GM18505 (cell line): Measurements from ENCODE around the gene FXYD5.
"Not testable (repeated sequence)": the region's sequence is repeated elsewhere in the genome, so short reads cannot be mapped to it uniquely, and the experiment has no call there.

Experiments used
- ATAC-seq: cut with Tn5 transposase; IDR thresholded peaks from one replicate; pipeline ENCODE4 v1.9.1; 2021; ENCODE audit not compliant: unreplicated experiment
- POLR2A ChIP-seq: IDR thresholded peaks from 4 replicates; pipeline ENCODE4 v1.6.1; 2011; ENCODE audit warnings: borderline replicate concordance; ENCODE audit not compliant: insufficient read depth, insufficient read length; ENCODE audit errors: extremely low read depth

Gene FXYD5

GRCh38 chr19:35171730-35172129 is 17.2 kb downstream of the FXYD5 start:
- no peak for TF ChIP-seq POLR2A
- no peak for ATAC-seq

- no peak for ATAC-seq
- no peak for TF ChIP-seq POLR2A
Measured at GRCh38 chr19:35174226-35174625, 19.7 kb downstream of the FXYD5 start.

- ATAC-seq: no peak
- TF ChIP-seq POLR2A: no peak
Measured at GRCh38 chr19:35176181-35176570, 21.6 kb downstream of the FXYD5 start.

GRCh38 chr19:35177377-35178274 is 23.1 kb downstream of the FXYD5 start:
- ATAC-seq: no peak
- TF ChIP-seq POLR2A: no peak

GRCh38 chr19:35178701-35179100 is 24.2 kb downstream of the FXYD5 start:
- ATAC-seq: no peak
- no peak for TF ChIP-seq POLR2A

- no peak for TF ChIP-seq POLR2A
- no peak for ATAC-seq
Measured at GRCh38 chr19:35179830-35180229, 25.3 kb downstream of the FXYD5 start.

- no peak for ATAC-seq
- TF ChIP-seq POLR2A: no peak
Measured at GRCh38 chr19:35181387-35181786, 26.9 kb downstream of the FXYD5 start.

GRCh38 chr19:35184267-35184666 is 29.7 kb downstream of the FXYD5 start:
- no peak for ATAC-seq
- TF ChIP-seq POLR2A: no peak

- no peak for ATAC-seq
- TF ChIP-seq POLR2A: no peak
Measured at GRCh38 chr19:35184884-35185283, 30.3 kb downstream of the FXYD5 start.

- no peak for TF ChIP-seq POLR2A
- ATAC-seq: no peak
Measured at GRCh38 chr19:35194012-35194984, 39.8 kb downstream of the FXYD5 start.

GRCh38 chr19:35195830-35196229 is 41.3 kb downstream of the FXYD5 start:
- ATAC-seq: no peak
- no peak for TF ChIP-seq POLR2A

- ATAC-seq: not testable (repeated sequence)
Measured at GRCh38 chr19:35196861-35197260, 42.3 kb downstream of the FXYD5 start.

- no peak for ATAC-seq
- TF ChIP-seq POLR2A: no peak
Measured at GRCh38 chr19:35199481-35199880, 44.9 kb downstream of the FXYD5 start.
